ENCODE measurements around the gene IL24.

IL24 gene

DNA sequence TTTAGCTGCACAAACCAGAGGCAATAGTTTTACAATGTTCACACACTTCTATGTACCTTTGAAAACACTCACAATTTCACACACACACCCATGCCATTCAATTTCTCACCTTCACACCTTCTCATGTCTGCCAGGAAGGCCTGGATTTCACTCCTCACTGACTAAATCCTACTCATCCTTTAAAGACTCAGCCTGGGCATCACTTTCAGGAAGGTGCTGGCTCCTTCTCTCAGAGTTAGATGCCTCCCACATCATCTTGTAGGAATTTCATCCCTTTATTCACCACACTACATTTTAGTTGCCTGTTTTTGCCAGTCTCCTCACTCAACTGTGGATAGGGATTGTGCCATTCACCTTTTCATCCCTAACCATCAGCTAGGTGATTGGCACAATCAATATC, 29.5 kb upstream of the IL24 start:
- TF ChIP-seq, protein P1, sequence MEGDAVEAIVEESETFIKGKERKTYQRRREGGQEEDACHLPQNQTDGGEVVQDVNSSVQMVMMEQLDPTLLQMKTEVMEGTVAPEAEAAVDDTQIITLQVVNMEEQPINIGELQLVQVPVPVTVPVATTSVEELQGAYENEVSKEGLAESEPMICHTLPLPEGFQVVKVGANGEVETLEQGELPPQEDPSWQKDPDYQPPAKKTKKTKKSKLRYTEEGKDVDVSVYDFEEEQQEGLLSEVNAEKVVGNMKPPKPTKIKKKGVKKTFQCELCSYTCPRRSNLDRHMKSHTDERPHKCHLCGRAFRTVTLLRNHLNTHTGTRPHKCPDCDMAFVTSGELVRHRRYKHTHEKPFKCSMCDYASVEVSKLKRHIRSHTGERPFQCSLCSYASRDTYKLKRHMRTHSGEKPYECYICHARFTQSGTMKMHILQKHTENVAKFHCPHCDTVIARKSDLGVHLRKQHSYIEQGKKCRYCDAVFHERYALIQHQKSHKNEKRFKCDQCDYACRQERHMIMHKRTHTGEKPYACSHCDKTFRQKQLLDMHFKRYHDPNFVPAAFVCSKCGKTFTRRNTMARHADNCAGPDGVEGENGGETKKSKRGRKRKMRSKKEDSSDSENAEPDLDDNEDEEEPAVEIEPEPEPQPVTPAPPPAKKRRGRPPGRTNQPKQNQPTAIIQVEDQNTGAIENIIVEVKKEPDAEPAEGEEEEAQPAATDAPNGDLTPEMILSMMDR (conservative IDR thresholded peaks at IDR 0.05): no peak
- TF ChIP-seq ZFX (IDR thresholded peaks at IDR 0.05): no peak
- H3K27ac ChIP-seq: no peak overlapping the region

DNA sequence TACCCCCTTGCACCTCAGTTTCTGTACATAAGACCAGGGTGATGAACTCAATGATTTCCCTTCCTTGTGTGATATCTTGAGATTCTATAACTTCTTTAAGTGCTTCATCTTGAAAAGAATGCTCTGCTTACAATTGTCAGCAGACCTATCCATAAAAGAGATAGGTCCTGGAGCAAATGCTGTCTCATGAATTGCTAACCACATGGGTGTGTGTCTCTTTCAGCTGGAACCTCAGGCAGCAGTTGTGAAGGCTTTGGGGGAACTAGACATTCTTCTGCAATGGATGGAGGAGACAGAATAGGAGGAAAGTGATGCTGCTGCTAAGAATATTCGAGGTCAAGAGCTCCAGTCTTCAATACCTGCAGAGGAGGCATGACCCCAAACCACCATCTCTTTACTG, 29.0 kb upstream of the IL24 start:
- TF ChIP-seq ZFX (IDR thresholded peaks at IDR 0.05): no peak
- TF ChIP-seq, protein P1 (conservative IDR thresholded peaks at IDR 0.05): no peak
- no peak overlapping the region for H3K27ac ChIP-seq

DNA sequence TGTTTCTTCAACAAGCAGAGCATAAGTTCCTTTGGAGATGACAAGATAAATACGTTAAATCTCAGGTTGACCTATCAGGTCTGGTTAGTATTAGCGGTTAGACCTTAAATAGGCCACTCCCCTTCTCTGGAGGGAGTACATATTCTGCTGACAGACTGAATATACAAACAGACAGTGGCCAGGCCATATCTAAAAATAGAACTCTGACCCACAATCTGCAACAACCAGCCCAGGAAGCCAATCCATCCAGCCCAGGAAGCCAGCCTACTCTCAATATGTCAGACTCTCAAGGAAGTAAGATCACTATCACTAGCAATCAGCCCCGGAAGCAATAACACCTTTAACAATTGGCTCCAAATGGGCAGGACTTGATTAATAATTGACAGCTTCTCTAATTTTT, 25.1 kb upstream of the IL24 start:
- H3K27ac ChIP-seq: peak overlapping the region; percentile 9; the same call in 1 of the 2 replicates
- TF ChIP-seq ZFX (IDR thresholded peaks at IDR 0.05): no peak

DNA sequence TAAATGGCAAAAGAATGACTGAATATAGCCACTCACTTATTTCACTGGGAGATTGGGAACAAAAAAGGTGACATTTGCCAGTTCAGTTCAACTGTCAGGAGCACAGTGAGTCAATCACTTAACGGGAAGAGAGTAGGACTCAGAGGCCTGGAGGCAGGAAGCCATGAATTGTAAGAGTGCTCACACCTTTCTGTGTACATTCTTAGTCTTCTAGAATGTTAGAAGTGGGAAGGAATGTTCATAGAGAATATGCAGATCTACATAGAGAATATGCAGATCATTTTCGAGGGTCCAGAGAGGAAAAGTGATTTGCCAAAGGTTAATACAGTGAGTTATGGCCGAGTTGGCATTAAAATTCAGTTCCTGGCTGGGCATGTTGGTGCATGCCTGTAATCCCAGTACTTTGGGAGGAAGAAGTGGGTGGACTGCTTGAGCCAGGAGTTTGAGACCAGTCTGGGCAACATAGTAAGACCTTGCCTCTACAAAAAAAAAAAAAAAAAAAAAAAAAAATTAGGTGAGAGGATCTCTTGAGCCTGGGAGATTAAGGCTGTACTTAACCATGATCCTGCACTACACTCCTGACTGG, 23.5 kb upstream of the IL24 start:
- no peak for TF ChIP-seq ZFX (IDR thresholded peaks at IDR 0.05)
- TF ChIP-seq, protein P1 (conservative IDR thresholded peaks at IDR 0.05): no peak
- no peak overlapping the region for H3K27ac ChIP-seq

DNA sequence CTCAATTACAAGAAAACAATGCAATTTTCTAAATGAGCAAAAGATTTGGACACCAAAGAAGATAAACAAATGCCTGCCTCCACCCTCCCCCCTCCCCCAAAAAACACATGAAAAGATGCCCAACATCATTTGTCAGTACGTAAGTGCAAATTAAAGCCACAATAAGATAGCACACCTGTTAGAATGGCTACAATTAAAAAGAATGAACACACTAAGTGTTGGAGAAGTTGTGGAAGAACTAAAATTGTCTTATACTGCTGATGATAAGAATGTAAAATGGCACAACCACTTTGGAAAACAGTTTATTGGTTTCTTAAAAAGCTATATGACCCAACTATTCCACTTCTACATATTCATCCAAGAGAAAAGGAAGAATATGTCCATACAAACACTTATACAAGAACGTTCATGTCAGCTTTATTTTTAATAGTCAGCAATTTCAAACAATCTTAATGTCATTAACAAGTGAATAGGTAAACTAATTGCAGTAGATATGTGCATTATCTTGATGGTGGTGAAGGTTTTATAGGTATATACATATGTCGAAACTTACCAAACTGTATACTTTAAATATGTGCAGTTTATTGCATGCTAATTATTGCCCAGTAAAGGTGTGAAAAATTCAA, 21.4 kb upstream of the IL24 start:
- no peak for TF ChIP-seq ZFX (IDR thresholded peaks at IDR 0.05)
- TF ChIP-seq, protein P1 (conservative IDR thresholded peaks at IDR 0.05): no peak
- no peak overlapping the region for H3K27ac ChIP-seq

DNA sequence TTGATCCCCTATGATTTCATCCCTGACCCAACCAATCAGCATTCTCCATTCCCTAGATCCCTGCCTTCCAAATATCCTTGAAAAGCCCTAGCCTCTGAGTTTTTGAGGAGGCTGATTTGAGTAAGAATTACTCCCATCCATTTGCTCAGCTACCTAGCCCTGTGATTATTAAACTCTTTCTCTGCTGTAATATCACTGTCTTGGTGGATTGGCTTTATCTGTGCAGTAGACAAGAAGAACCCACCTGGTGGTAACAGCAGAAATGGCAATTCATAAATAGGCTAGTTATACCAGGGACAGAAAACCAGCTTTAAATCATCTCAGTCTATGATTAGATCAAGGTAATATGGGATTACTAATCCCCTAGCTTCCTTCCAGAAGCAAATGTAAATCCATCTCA, 18.8 kb upstream of the IL24 start:
- no peak for TF ChIP-seq ZFX (IDR thresholded peaks at IDR 0.05)
- TF ChIP-seq, protein P1 (conservative IDR thresholded peaks at IDR 0.05): peak; percentile 28; the same call in 1 of the 2 replicates

DNA sequence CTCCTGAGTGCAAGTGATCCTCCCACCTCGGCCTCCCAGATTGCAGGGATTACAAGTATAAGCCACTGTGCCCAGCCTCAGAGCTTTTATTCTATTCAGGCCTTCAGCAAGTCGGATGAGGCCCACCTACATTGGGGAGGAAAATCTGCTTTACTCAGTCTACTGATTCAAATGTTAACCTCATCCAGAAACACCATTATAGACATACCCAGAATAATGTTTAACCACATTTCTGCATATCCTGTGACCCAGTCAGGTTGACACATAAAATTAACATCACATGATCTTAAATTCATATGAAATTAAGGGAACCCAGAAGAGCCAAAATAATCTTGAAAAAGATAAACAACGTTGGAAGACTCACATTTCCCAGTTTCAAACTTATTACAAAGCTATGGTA, 16.9 kb upstream of the IL24 start:
- TF ChIP-seq, protein P1 (conservative IDR thresholded peaks at IDR 0.05): no peak
- no peak for TF ChIP-seq ZFX (IDR thresholded peaks at IDR 0.05)
- H3K27ac ChIP-seq: no peak overlapping the region

More for the DNA sequence above, 18.8 kb upstream of the IL24 start:
- H3K27ac ChIP-seq: no peak overlapping the region

DNA sequence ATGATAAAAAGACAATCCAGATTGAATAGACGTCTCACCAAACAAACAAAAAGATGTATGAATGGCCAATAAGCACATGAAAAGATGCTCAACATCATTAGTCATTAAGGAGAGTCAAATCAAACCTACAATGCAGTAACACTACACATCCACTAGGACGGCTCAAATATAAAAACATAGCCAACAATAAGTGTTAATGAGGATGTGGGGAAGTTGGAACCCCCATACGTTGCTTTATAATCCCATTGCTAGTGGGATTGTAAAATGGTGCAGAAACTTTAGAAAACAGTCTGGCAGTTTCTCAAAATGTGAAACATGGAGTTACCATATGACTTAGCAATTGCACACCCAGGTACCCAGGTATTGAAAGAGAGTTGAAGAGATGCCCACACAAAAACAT, 14.7 kb upstream of the IL24 start:
- TF ChIP-seq, protein P1 (conservative IDR thresholded peaks at IDR 0.05): peak; percentile 36
- no peak for TF ChIP-seq ZFX (IDR thresholded peaks at IDR 0.05)
- H3K27ac ChIP-seq: no peak overlapping the region
